Hepatocyte (in vitro differentiated cells): ENCODE results near the gene SLC15A3.

Experiments
- CTCF ChIP-seq: fragments of 200-600 bp; sonication (generic); IDR thresholded peaks from 2 replicates; pipeline ENCODE4 v1.5.1; 2016; ENCODE audit warnings: antibody characterized with exemption, mild to moderate bottlenecking; ENCODE audit not compliant: poor library complexity
- EZH2phosphoT487 ChIP-seq: fragments of 200-600 bp; sonication (generic); IDR thresholded peaks from one replicate; pipeline ENCODE4 v1.6.1; 2018; ENCODE audit warnings: antibody characterized with exemption, mild to moderate bottlenecking, low read depth, moderate library complexity; ENCODE audit not compliant: unreplicated experiment, severe bottlenecking

GRCh38 chr11:60945295-60945667 is 6.7 kb downstream of the SLC15A3 start:
- TF ChIP-seq CTCF, result no peak
- no peak for TF ChIP-seq EZH2phosphoT487
